ENCODE results near the gene LRRC18. TPM values are rescaled to one million over a fixed set of nuclear protein-coding genes. Genes with fewer than 3 reads are reported as not detected.

Gene LRRC18
- polyA plus RNA-seq, 1 experiment, result not detected

- Histone ChIP-seq H3K9me3 (ENCODE audit: control insufficient read depth, insufficient read depth, low read length) (no peaks in the 10 kb centered on the region), H3K27me3 (ENCODE audit: control insufficient read depth, insufficient read depth, low read length) (peaks cover 10% of the 10 kb centered on the region), H3K27ac (ENCODE audit: low read depth, low read length) (no peak overlapping the region), H3K4me3 (ENCODE audit: low read depth, low read length) (no peak overlapping the region)
- DNase-seq (ENCODE audit: low read depth, low spot score), result no peak
- TF ChIP-seq CTCF (IDR thresholded peaks at IDR 0.05; ENCODE audit: low read depth, low read length), result no peak
- ChIA-PET POLR2A (no interaction called here), CTCF (no interaction called here)
Measured at GRCh38 chr10:48906841-48907240, 32.8 kb downstream of the LRRC18 start.

GRCh38 chr10:48905311-48905710 lies 34.3 kb downstream of the LRRC18 start:
- no peak for TF ChIP-seq CTCF (IDR thresholded peaks at IDR 0.05; ENCODE audit: low read depth, low read length)
- H3K4me3 ChIP-seq (ENCODE audit: low read depth, low read length), result no peak overlapping the region
- no peaks in the 10 kb centered on the region for H3K9me3 ChIP-seq (ENCODE audit: control insufficient read depth, insufficient read depth, low read length)
- CTCF ChIA-PET, result no interaction called here
- H3K27me3 ChIP-seq (ENCODE audit: control insufficient read depth, insufficient read depth, low read length), result peaks cover 10% of the 10 kb centered on the region
- H3K27ac ChIP-seq (ENCODE audit: low read depth, low read length), result no peak overlapping the region
- DNase-seq (ENCODE audit: low read depth, low spot score), result no peak
- POLR2A ChIA-PET, result no interaction called here

GRCh38 chr10:48904861-48905260 lies 34.8 kb downstream of the LRRC18 start:
- TF ChIP-seq CTCF (IDR thresholded peaks at IDR 0.05; ENCODE audit: low read depth, low read length), result no peak
- no peak for DNase-seq (ENCODE audit: low read depth, low spot score)
- Histone ChIP-seq H3K4me3 (ENCODE audit: low read depth, low read length) (no peak overlapping the region), H3K9me3 (ENCODE audit: control insufficient read depth, insufficient read depth, low read length) (no peaks in the 10 kb centered on the region), H3K27ac (ENCODE audit: low read depth, low read length) (no peak overlapping the region), H3K27me3 (ENCODE audit: control insufficient read depth, insufficient read depth, low read length) (peaks cover 10% of the 10 kb centered on the region)
- POLR2A ChIA-PET, result no interaction called here
- CTCF ChIA-PET, result no interaction called here

GRCh38 chr10:48903151-48903550 lies 36.5 kb downstream of the LRRC18 start:
- H3K4me3 ChIP-seq (ENCODE audit: low read depth, low read length), result no peak overlapping the region
- ChIA-PET POLR2A (no interaction called here), CTCF (no interaction called here)
- DNase-seq (ENCODE audit: low read depth, low spot score), result no peak
- H3K9me3 ChIP-seq (ENCODE audit: control insufficient read depth, insufficient read depth, low read length), result no peaks in the 10 kb centered on the region
- no peak for TF ChIP-seq CTCF (IDR thresholded peaks at IDR 0.05; ENCODE audit: low read depth, low read length)
- H3K27me3 ChIP-seq (ENCODE audit: control insufficient read depth, insufficient read depth, low read length), result peaks cover 10% of the 10 kb centered on the region
- no peak overlapping the region for H3K27ac ChIP-seq (ENCODE audit: low read depth, low read length)

- TF ChIP-seq CTCF (IDR thresholded peaks at IDR 0.05; ENCODE audit: low read depth, low read length), result no peak
- H3K9me3 ChIP-seq (ENCODE audit: control insufficient read depth, insufficient read depth, low read length), result no peaks in the 10 kb centered on the region
- ChIA-PET CTCF (no interaction called here), POLR2A (no interaction called here)
- peaks cover 6% of the 10 kb centered on the region for H3K27me3 ChIP-seq (ENCODE audit: control insufficient read depth, insufficient read depth, low read length)
- H3K27ac ChIP-seq (ENCODE audit: low read depth, low read length), result no peak overlapping the region
- no peak for DNase-seq (ENCODE audit: low read depth, low spot score)
- no peak overlapping the region for H3K4me3 ChIP-seq (ENCODE audit: low read depth, low read length)
Measured at GRCh38 chr10:48902096-48902495, 37.5 kb downstream of the LRRC18 start.
